Measurements from ENCODE around the gene FXN.

GRCh38 chr9:69118656-69119055 lies 83.1 kb downstream of the FXN start:
- TF ChIP-seq CTCF (IDR thresholded peaks at IDR 0.05; ENCODE audit: low read depth, low read length) (no peak), EZH2phosphoT487 (IDR thresholded peaks at IDR 0.05; ENCODE audit: low read depth) (no peak)
